H9 (cell line): ENCODE data around the gene MFAP3. TPM values are rescaled to one million over a fixed set of nuclear protein-coding genes. Genes with fewer than 3 reads are reported as not detected.

Experiments used
- DNase-seq: peaks from one replicate; pipeline ENCODE4 v3.0.0-alpha.2; 2017
- H2AFZ ChIP-seq: one replicate; pipeline ENCODE4 v1.6.1; 2013; ENCODE audit warnings: mild to moderate bottlenecking, low read length, control low read depth, moderate library complexity
- H2AK5ac ChIP-seq: 2 replicates; pipeline ENCODE4 v1.6.1; 2013; ENCODE audit warnings: low read length, control low read depth, mixed read lengths; ENCODE audit not compliant: insufficient read length
- H2BK120ac ChIP-seq: one replicate; pipeline ENCODE4 v1.6.1; 2013; ENCODE audit warnings: low read depth, mild to moderate bottlenecking, low read length, control low read depth, inconsistent platforms; ENCODE audit not compliant: poor library complexity, severe bottlenecking
- H2BK12ac ChIP-seq: 2 replicates; pipeline ENCODE4 v1.6.1; 2013; ENCODE audit warnings: low read length, control low read depth, mixed read lengths, low read depth; ENCODE audit not compliant: insufficient read length
- H2BK15ac ChIP-seq: 2 replicates; pipeline ENCODE4 v1.6.1; 2013; ENCODE audit warnings: low read depth, low read length, control low read depth
- H2BK20ac ChIP-seq: one replicate; pipeline ENCODE4 v1.6.1; 2013; ENCODE audit warnings: low read depth, mild to moderate bottlenecking, low read length, control low read depth, inconsistent platforms; ENCODE audit not compliant: poor library complexity, severe bottlenecking
- H2BK5ac ChIP-seq: 2 replicates; pipeline ENCODE4 v1.6.1; 2013; ENCODE audit warnings: low read length, control low read depth, mixed read lengths; ENCODE audit not compliant: insufficient read length
- H3K14ac ChIP-seq: 2 replicates; pipeline ENCODE4 v1.6.1; 2013; ENCODE audit warnings: low read length, control low read depth; ENCODE audit not compliant: insufficient read depth
- H3K18ac ChIP-seq: 2 replicates; pipeline ENCODE4 v1.6.1; 2013; ENCODE audit warnings: low read depth, mild to moderate bottlenecking, mixed read lengths, low read length, control low read depth; ENCODE audit not compliant: insufficient read length
- H3K23ac ChIP-seq: 2 replicates; pipeline ENCODE4 v1.6.1; 2013; ENCODE audit warnings: low read length, control low read depth, mixed read lengths, low read depth; ENCODE audit not compliant: insufficient read length
- H3K23me2 ChIP-seq: 2 replicates; pipeline ENCODE4 v1.6.1; 2013; ENCODE audit warnings: low read depth, mild to moderate bottlenecking, mixed read lengths, low read length, control low read depth; ENCODE audit not compliant: insufficient read length, poor library complexity, severe bottlenecking
- H3K27ac ChIP-seq: 2 replicates; pipeline ENCODE4 v1.5.1; 2013; ENCODE audit warnings: low read length, control low read depth, mixed read lengths, low read depth; ENCODE audit not compliant: insufficient read length
- H3K27me3 ChIP-seq: 2 replicates; pipeline ENCODE4 v1.6.1; 2013; ENCODE audit warnings: low read length, control low read depth, inconsistent platforms; ENCODE audit not compliant: insufficient read depth
- H3K4ac ChIP-seq: 2 replicates; pipeline ENCODE4 v1.6.1; 2013; ENCODE audit warnings: low read depth, mild to moderate bottlenecking, control low read depth, inconsistent platforms, low read length, moderate library complexity
- H3K4me1 ChIP-seq: 2 replicates; pipeline ENCODE4 v1.6.1; 2013; ENCODE audit warnings: low read length, control low read depth, inconsistent platforms; ENCODE audit not compliant: insufficient read depth
- H3K4me2 ChIP-seq: 2 replicates; pipeline ENCODE4 v1.6.1; 2013; ENCODE audit warnings: low read length, control low read depth, mixed read lengths; ENCODE audit not compliant: insufficient read length, insufficient read depth
- H3K56ac ChIP-seq: 2 replicates; pipeline ENCODE4 v1.6.1; 2013; ENCODE audit warnings: low read depth, mild to moderate bottlenecking, mixed read lengths, low read length, control low read depth; ENCODE audit not compliant: insufficient read length
- H3K79me1 ChIP-seq: 2 replicates; pipeline ENCODE4 v1.6.1; 2013; ENCODE audit warnings: low read depth, mild to moderate bottlenecking, moderate library complexity, low read length, control low read depth, inconsistent platforms; ENCODE audit not compliant: insufficient read depth, poor library complexity, severe bottlenecking
- H3K79me2 ChIP-seq: 2 replicates; pipeline ENCODE4 v1.6.1; 2013; ENCODE audit warnings: low read length, control low read depth, inconsistent platforms; ENCODE audit not compliant: insufficient read depth
- H3K9ac ChIP-seq: 2 replicates; pipeline ENCODE4 v1.6.1; 2013; ENCODE audit warnings: low read length, control low read depth, mixed read lengths; ENCODE audit not compliant: insufficient read length; ENCODE audit errors: extremely low read depth
- H3K9me3 ChIP-seq: one replicate; pipeline ENCODE4 v1.6.1; 2013; ENCODE audit warnings: low read depth, low read length, inconsistent platforms; ENCODE audit not compliant: control insufficient read depth
- H3T11ph ChIP-seq: one replicate; pipeline ENCODE4 v1.6.1; 2013; ENCODE audit warnings: mild to moderate bottlenecking, low read length, control low read depth, inconsistent platforms
- H4K20me1 ChIP-seq: one replicate; pipeline ENCODE4 v1.6.1; 2013; ENCODE audit not compliant: control insufficient read depth, insufficient read length, insufficient read depth
- H4K5ac ChIP-seq: 2 replicates; pipeline ENCODE4 v1.6.1; 2013; ENCODE audit warnings: low read depth, mild to moderate bottlenecking, mixed read lengths, low read length, control low read depth; ENCODE audit not compliant: insufficient read length
- H4K8ac ChIP-seq: replicated peaks from 2 replicates; pipeline ENCODE4 v1.6.1; 2013; ENCODE audit warnings: low read length, control low read depth, mixed read lengths, low read depth; ENCODE audit not compliant: insufficient read length
- H4K91ac ChIP-seq: 2 replicates; pipeline ENCODE4 v1.6.1; 2013; ENCODE audit warnings: low read depth, mild to moderate bottlenecking, moderate library complexity, mixed read lengths, low read length, control low read depth; ENCODE audit not compliant: insufficient read length
- H3K27ac Mint-ChIP-seq, 3 experiments: 2 replicates in 2 of 3; 3 replicates in 1 of 3; pipeline ENCODE4 v1.8.0; 2020 to 2021; ENCODE audit warnings: mixed read lengths in 3 of 3, mild to moderate bottlenecking in 1 of 3, moderate library complexity in 1 of 3
- H3K27me3 Mint-ChIP-seq: 2 replicates; pipeline ENCODE4 v1.8.0; 2021; ENCODE audit warnings: low read depth, mild to moderate bottlenecking, moderate library complexity, mixed read lengths
- H3K36me3 Mint-ChIP-seq, 3 experiments: 2 replicates in 2 of 3; 3 replicates in 1 of 3; pipeline ENCODE4 v1.8.0; 2020 to 2021; ENCODE audit warnings: low read depth in 3 of 3, mixed read lengths in 3 of 3; ENCODE audit not compliant: insufficient read depth in 1 of 3
- H3K4me1 Mint-ChIP-seq, 2 experiments: 2 replicates each; pipeline ENCODE4 v1.8.0; 2020; ENCODE audit warnings: mixed read lengths in 2 of 2
- H3K4me3 Mint-ChIP-seq, 2 experiments: 2 replicates in 1 of 2; 3 replicates in 1 of 2; pipeline ENCODE4 v1.8.0; 2020 to 2021; ENCODE audit warnings: mild to moderate bottlenecking in 2 of 2, mixed read lengths in 2 of 2, moderate library complexity in 1 of 2
- H3K9me3 Mint-ChIP-seq, 2 experiments: 2 replicates in 1 of 2; 3 replicates in 1 of 2; pipeline ENCODE4 v1.8.0; 2020; ENCODE audit warnings: mild to moderate bottlenecking in 2 of 2, mixed read lengths in 2 of 2, moderate library complexity in 1 of 2
- CTCF ChIP-seq: fragments of 200-600 bp; sonication (generic); conservative IDR thresholded peaks from 3 replicates; pipeline ENCODE4 v1.8.0; 2021; ENCODE audit warnings: antibody characterized with exemption, mild to moderate bottlenecking
- WGBS: extraction: QIAGEN DNeasy Blood & Tissue Kit; methylation state at CpG from one replicate; pipeline ENCODE4 v1.1.7; 2013; ENCODE audit warnings: missing lambda C conversion rate, low lambda C conversion rate, mixed read lengths; ENCODE audit not compliant: insufficient read length; ENCODE audit errors: extremely low coverage; 5-methylcytosine and 5-hydroxymethylcytosine counted together
- total RNA-seq: library from RNA; stranded (reverse); gene quantifications from 2 replicates; pipeline ENCODE4 v1.2.1, GENCODE V29; 2021

Gene MFAP3
- total RNA-seq, 1 experiment from 2014 or later: 24.5 TPM

- Histone ChIP-seq H3K27ac (no peak overlapping the region), H4K20me1 (no peaks in the 10 kb centered on the region), H3K27me3 (no peaks in the 10 kb centered on the region), H3K79me2 (peaks cover 3% of the 10 kb centered on the region; the same call in 1 of the 2 replicates), H2BK15ac (no peak overlapping the region), H2AFZ (no peak overlapping the region), H2AK5ac (no peak overlapping the region), H2BK20ac (no peak overlapping the region), H3K9me3 (no peaks in the 10 kb centered on the region), H3K23ac (no peak overlapping the region), H3K56ac (no peak overlapping the region), H3K23me2 (no peaks in the 10 kb centered on the region), H2BK120ac (no peak overlapping the region), H2BK5ac (no peak overlapping the region), H3T11ph (no peak overlapping the region), H3K14ac (no peak overlapping the region), H3K4me1 (no peaks in the 10 kb centered on the region), H4K5ac (no peak overlapping the region), H3K9ac (no peak overlapping the region), H4K91ac (no peak overlapping the region), H2BK12ac (no peak overlapping the region), H4K8ac (no peak overlapping the region), H3K4me2 (no peak overlapping the region), H3K79me1 (no peaks in the 10 kb centered on the region), H3K18ac (no peak overlapping the region), H3K4ac (no peak overlapping the region)
- DNase-seq: no peak
- no peaks in the 10 kb centered on the region for H3K4me1 Mint-ChIP-seq
- no peaks in the 10 kb centered on the region for H3K27me3 Mint-ChIP-seq
- H3K9me3 Mint-ChIP-seq: no peaks in the 10 kb centered on the region
- H3K36me3 Mint-ChIP-seq: no peaks in the 10 kb centered on the region
- WGBS: no CpG with 5 or more reads among the region's 3 CpGs
- no peak for TF ChIP-seq CTCF
- H3K4me3 Mint-ChIP-seq: no peak overlapping the region
- H3K27ac Mint-ChIP-seq: no peak overlapping the region
Measured at GRCh38 chr5:154047324-154047723, 8.6 kb downstream of the MFAP3 start.
